Fibroblast of lung (primary cell): ENCODE results near the gene KIAA1671. TPM values are rescaled to one million over a fixed set of nuclear protein-coding genes. Genes with fewer than 3 reads are reported as not detected.

Experiments used
- DNase-seq, 2 donors: peaks; one replicate each; pipeline versions ENCODE4 v3.0.0 to v3.0.0-alpha.2; 2010; ENCODE audit warnings: low read depth in 2 of 2
- H2AFZ ChIP-seq: 2 replicates; pipeline ENCODE4 v1.5.1; 2012; ENCODE audit warnings: low read length, control low read depth, inconsistent platforms
- H3K27ac ChIP-seq: 2 replicates; pipeline ENCODE4 v1.5.1; 2011; ENCODE audit warnings: low read length, control low read depth; ENCODE audit not compliant: insufficient read depth
- H3K27me3 ChIP-seq: 2 replicates; pipeline ENCODE4 v1.5.1; 2011; ENCODE audit warnings: mild to moderate bottlenecking, low read length; ENCODE audit not compliant: control insufficient read depth, insufficient read depth
- H3K36me3 ChIP-seq: 2 replicates; pipeline ENCODE4 v1.5.1; 2011; ENCODE audit warnings: low read length; ENCODE audit not compliant: control insufficient read depth, insufficient read depth
- H3K4me1 ChIP-seq: 2 replicates; pipeline ENCODE4 v1.5.1; 2011; ENCODE audit warnings: low read length; ENCODE audit not compliant: control insufficient read depth, insufficient read depth; ENCODE audit errors: extremely low read depth
- H3K4me2 ChIP-seq: 2 replicates; pipeline ENCODE4 v1.5.1; 2011; ENCODE audit warnings: low read length, control low read depth; ENCODE audit not compliant: insufficient read depth; ENCODE audit errors: extremely low read depth
- H3K4me3 ChIP-seq, 4 experiments: fragments of 200-600 bp in 1 of 4; sonication (generic) in 1 of 4; replicated peaks in 1 of 4; 2 replicates each; pipeline ENCODE4 v1.5.1; 2011 to 2016; ENCODE audit warnings: low read length in 4 of 4, low read depth in 3 of 4, mild to moderate bottlenecking in 3 of 4, control low read depth in 2 of 4, inconsistent platforms in 1 of 4, mixed read lengths in 1 of 4; ENCODE audit not compliant: insufficient read depth in 1 of 4; ENCODE audit errors: control extremely low read depth in 1 of 4
- H3K79me2 ChIP-seq: 2 replicates; pipeline ENCODE4 v1.5.1; 2012; ENCODE audit warnings: mild to moderate bottlenecking, low read length, inconsistent platforms; ENCODE audit not compliant: control insufficient read depth, insufficient read depth
- H3K9ac ChIP-seq: 2 replicates; pipeline ENCODE4 v1.5.1; 2011; ENCODE audit warnings: mild to moderate bottlenecking, low read length, control low read depth; ENCODE audit not compliant: insufficient read depth
- H3K9me3 ChIP-seq: 2 replicates; pipeline ENCODE4 v1.5.1; 2012; ENCODE audit warnings: low read depth, low read length; ENCODE audit not compliant: control insufficient read depth, insufficient read depth
- H4K20me1 ChIP-seq: 2 replicates; pipeline ENCODE4 v1.5.1; 2011; ENCODE audit warnings: low read length; ENCODE audit not compliant: control insufficient read depth, insufficient read depth; ENCODE audit errors: extremely low read depth
- EZH2 ChIP-seq: IDR thresholded peaks from 2 replicates; pipeline ENCODE4 v1.5.1; 2012; ENCODE audit warnings: low read length, control low read depth, mild to moderate bottlenecking; ENCODE audit errors: missing control alignments
- polyA plus RNA-seq, 2 donors: library from polyadenylated mRNA; depleted of rRNA in 1 of 2; stranded (reverse) in 1 of 2; unstranded in 1 of 2; fragments of >200 nt; gene quantifications; 2 replicates each; pipeline ENCODE4 v1.2.1, GENCODE V29; 2011 to 2012; ENCODE audit warnings: missing spikeins in 1 of 2
- total RNA-seq: library from RNA; depleted of rRNA; stranded (reverse); fragments of >200 nt; gene quantifications from 2 replicates; pipeline ENCODE4 v1.2.1, GENCODE V29; 2014
- TF ChIP-seq, protein P1 (sequence below), 2 donors: IDR thresholded peaks in 1 of 2; conservative IDR thresholded peaks in 1 of 2; 1 replicate in 1 of 2; 2 replicates in 1 of 2; pipeline ENCODE4 v1.5.1; 2011 to 2012; ENCODE audit warnings: low read length in 2 of 2, control low read depth in 1 of 2, inconsistent platforms in 1 of 2, low read depth in 1 of 2, mild to moderate bottlenecking in 1 of 2

Gene KIAA1671
- total and polyA plus RNA-seq, 2 donors (not counting 1 experiment from before 2014, with no cell fraction given) = 0.34 to 1.3 TPM

DNA sequence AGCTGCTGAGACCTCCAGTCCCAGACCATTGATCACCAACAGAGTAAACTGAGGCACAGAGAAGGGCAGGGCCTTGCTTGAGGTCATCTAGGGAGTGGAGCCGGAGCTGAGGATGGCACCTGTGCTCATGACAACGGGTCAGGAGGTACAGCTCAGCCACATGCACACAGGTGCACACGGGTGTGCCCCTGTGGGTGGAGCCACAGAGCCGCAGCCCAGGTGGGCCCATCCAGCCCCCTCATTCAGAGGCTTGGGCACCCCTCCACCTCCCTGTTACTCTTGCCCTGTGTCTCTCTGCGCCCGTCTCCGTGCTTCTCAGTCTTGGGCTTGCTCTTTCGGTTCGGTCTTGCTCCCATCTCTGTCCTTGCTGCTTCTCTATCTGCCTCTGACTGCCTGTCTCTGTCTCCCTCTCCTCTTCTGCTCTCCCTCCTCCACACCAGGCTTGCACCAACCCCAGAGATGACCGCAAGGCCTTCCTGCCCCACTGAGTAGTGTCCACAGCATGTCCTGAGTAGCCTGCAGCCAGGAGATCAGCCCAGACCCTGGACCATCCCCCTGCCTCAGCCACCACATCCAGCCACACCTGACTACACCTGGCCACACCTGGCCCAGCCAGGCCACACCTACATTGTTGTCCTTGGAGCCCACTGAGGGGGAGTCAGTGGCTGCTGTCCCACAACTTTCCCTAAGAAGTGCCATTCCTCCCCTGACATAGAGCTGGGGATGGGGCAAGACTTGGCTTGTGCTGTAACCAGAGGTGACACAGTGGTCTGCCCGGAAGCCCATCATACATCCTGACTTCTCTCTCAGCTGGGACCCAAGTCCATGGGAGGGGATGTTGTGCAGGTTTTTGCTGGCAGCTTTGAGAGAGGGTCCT is 207.8 kb downstream of the KIAA1671 start:
- H3K27ac ChIP-seq = no peak overlapping the region
- no peaks in the 10 kb centered on the region for H3K4me1 ChIP-seq
- H4K20me1 ChIP-seq = no peaks in the 10 kb centered on the region
- H3K27me3 ChIP-seq = no peaks in the 10 kb centered on the region
- H2AFZ ChIP-seq = no peak overlapping the region
- H3K4me2 ChIP-seq = no peak overlapping the region
- H3K79me2 ChIP-seq = no peaks in the 10 kb centered on the region
- no peak overlapping the region for H3K4me3 ChIP-seq
- H3K36me3 ChIP-seq = no peaks in the 10 kb centered on the region
- no peaks in the 10 kb centered on the region for H3K9me3 ChIP-seq
- TF ChIP-seq EZH2 = no peak
- TF ChIP-seq, protein P1, sequence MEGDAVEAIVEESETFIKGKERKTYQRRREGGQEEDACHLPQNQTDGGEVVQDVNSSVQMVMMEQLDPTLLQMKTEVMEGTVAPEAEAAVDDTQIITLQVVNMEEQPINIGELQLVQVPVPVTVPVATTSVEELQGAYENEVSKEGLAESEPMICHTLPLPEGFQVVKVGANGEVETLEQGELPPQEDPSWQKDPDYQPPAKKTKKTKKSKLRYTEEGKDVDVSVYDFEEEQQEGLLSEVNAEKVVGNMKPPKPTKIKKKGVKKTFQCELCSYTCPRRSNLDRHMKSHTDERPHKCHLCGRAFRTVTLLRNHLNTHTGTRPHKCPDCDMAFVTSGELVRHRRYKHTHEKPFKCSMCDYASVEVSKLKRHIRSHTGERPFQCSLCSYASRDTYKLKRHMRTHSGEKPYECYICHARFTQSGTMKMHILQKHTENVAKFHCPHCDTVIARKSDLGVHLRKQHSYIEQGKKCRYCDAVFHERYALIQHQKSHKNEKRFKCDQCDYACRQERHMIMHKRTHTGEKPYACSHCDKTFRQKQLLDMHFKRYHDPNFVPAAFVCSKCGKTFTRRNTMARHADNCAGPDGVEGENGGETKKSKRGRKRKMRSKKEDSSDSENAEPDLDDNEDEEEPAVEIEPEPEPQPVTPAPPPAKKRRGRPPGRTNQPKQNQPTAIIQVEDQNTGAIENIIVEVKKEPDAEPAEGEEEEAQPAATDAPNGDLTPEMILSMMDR (conservative IDR thresholded peaks at IDR 0.05 in 1 of 2, IDR thresholded peaks at IDR 0.05 in 1 of 2; ENCODE audit: low read depth in 1 of 2, low read length in 2 of 2) = no peak
- no peak overlapping the region for H3K9ac ChIP-seq
- DNase-seq = no peak

- Histone ChIP-seq H3K4me1 (no peaks in the 10 kb centered on the region), H3K9ac (no peak overlapping the region), H3K27ac (no peak overlapping the region), H3K9me3 (no peaks in the 10 kb centered on the region), H3K79me2 (no peaks in the 10 kb centered on the region), H2AFZ (no peak overlapping the region), H3K4me3 (no peak overlapping the region), H3K4me2 (no peak overlapping the region), H3K36me3 (no peaks in the 10 kb centered on the region), H3K27me3 (no peaks in the 10 kb centered on the region), H4K20me1 (no peaks in the 10 kb centered on the region)
- TF ChIP-seq, protein P1 (conservative IDR thresholded peaks at IDR 0.05 in 1 of 2, IDR thresholded peaks at IDR 0.05 in 1 of 2; ENCODE audit: low read depth in 1 of 2, low read length in 2 of 2) = no peak
- TF ChIP-seq EZH2 = no peak
- DNase-seq = no peak
Measured at GRCh38 chr22:25161017-25161915, 208.8 kb downstream of the KIAA1671 start.

- no peaks in the 10 kb centered on the region for H3K9me3 ChIP-seq
- no peak for DNase-seq
- no peaks in the 10 kb centered on the region for H3K79me2 ChIP-seq
- no peak overlapping the region for H3K27ac ChIP-seq
- no peak overlapping the region for H3K9ac ChIP-seq
- H2AFZ ChIP-seq = no peak overlapping the region
- no peaks in the 10 kb centered on the region for H3K4me1 ChIP-seq
- no peaks in the 10 kb centered on the region for H3K27me3 ChIP-seq
- no peak overlapping the region for H3K4me2 ChIP-seq
- H3K36me3 ChIP-seq = no peaks in the 10 kb centered on the region
- no peak for TF ChIP-seq EZH2
- TF ChIP-seq, protein P1 (conservative IDR thresholded peaks at IDR 0.05 in 1 of 2, IDR thresholded peaks at IDR 0.05 in 1 of 2; ENCODE audit: low read depth in 1 of 2, low read length in 2 of 2) = no peak
- no peaks in the 10 kb centered on the region for H4K20me1 ChIP-seq
- H3K4me3 ChIP-seq = no peak overlapping the region
Measured at GRCh38 chr22:25161916-25162530, 209.5 kb downstream of the KIAA1671 start.
